Brain microvascular endothelial cell (primary cell): ENCODE results near the gene ROR2.

Experiments used
- DNase-seq: peaks from one replicate; pipeline ENCODE4 v3.0.0-alpha.2; 2020
- H3K27ac ChIP-seq: fragments of 250-450 bp; sonication (Bioruptor Pico); 2 replicates; pipeline ENCODE4 v1.5.1; 2020; ENCODE audit warnings: mild to moderate bottlenecking, moderate library complexity
- H3K27me3 ChIP-seq: fragments of 250-450 bp; sonication (Bioruptor Pico); replicated peaks from 2 replicates; pipeline ENCODE4 v1.5.1; 2020; ENCODE audit warnings: mild to moderate bottlenecking
- H3K36me3 ChIP-seq: fragments of 250-450 bp; sonication (Bioruptor Pico); replicated peaks from 2 replicates; pipeline ENCODE4 v1.5.1; 2020; ENCODE audit warnings: mild to moderate bottlenecking
- H3K4me3 ChIP-seq: 2 replicates; pipeline ENCODE4 v1.5.1; 2011; ENCODE audit warnings: low read depth, mild to moderate bottlenecking, control low read depth, low read length, moderate library complexity
- CTCF ChIP-seq: IDR thresholded peaks from 2 replicates; pipeline ENCODE4 v1.5.1; 2011; ENCODE audit warnings: low read depth, mild to moderate bottlenecking, moderate library complexity, low read length, control low read depth, inconsistent platforms; ENCODE audit errors: missing control alignments
- in situ Hi-C: cut with HindIII; loops from 2 replicates; pipeline ENCODE4 v1.10.0; 2017; ENCODE audit warnings: low sequenced_read_pairs, low pct_ligation_motif_present

Gene ROR2

DNA sequence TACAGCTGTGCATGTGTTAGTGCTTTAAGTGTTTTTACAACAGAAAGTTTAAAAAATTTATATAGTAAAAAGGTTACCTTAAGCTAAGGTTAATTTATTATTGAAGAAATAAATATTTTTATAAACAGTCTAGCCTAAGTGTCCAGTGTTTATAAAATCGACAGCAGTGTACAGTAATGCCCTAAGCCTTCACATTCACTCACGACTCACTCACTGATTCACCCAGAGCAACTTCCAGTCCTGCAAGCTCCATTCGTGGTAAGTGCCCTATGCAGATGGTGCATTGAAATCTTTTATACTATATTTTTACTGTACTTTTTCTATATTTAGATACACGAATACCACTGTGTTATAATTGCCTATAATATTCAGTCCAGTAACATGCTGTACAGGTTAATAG, 159.1 kb downstream of the ROR2 start:
- no peak for TF ChIP-seq CTCF
- in situ Hi-C loops: no loop called here
- H3K27ac ChIP-seq: no peak overlapping the region
- no peaks in the 10 kb centered on the region for H3K36me3 ChIP-seq
- H3K27me3 ChIP-seq: no peaks in the 10 kb centered on the region
- no peak for DNase-seq
- no peak overlapping the region for H3K4me3 ChIP-seq

DNA sequence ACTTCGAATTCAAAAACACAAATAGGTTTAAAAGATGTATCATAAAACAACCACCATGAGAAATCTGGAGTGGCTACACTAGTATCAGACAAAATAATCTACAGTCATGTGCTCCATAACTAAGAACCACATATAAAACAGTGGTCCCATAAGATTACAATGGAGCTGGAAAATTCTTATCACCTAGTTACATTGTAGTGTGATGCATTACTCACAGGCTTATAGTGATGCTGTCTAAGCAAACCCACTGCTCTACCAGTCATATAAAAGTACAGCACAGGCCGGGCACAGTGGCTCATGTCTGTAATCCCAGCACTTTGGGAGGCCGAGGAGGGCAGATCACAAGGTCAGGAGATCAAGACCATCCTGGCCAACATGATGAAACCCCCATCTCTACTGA, 160.1 kb downstream of the ROR2 start:
- Histone ChIP-seq H3K36me3 (no peaks in the 10 kb centered on the region), H3K27ac (no peak overlapping the region), H3K4me3 (no peak overlapping the region), H3K27me3 (no peaks in the 10 kb centered on the region)
- in situ Hi-C loops: no loop called here
- DNase-seq: no peak
- TF ChIP-seq CTCF: no peak

- Histone ChIP-seq H3K36me3 (no peaks in the 10 kb centered on the region), H3K4me3 (no peak overlapping the region), H3K27ac (no peak overlapping the region), H3K27me3 (no peaks in the 10 kb centered on the region)
- in situ Hi-C loops: no loop called here
- no peak for TF ChIP-seq CTCF
- no peak for DNase-seq
These were observed 162.1 kb downstream of the ROR2 start for GRCh38 chr9:91787931-91788330.

DNA sequence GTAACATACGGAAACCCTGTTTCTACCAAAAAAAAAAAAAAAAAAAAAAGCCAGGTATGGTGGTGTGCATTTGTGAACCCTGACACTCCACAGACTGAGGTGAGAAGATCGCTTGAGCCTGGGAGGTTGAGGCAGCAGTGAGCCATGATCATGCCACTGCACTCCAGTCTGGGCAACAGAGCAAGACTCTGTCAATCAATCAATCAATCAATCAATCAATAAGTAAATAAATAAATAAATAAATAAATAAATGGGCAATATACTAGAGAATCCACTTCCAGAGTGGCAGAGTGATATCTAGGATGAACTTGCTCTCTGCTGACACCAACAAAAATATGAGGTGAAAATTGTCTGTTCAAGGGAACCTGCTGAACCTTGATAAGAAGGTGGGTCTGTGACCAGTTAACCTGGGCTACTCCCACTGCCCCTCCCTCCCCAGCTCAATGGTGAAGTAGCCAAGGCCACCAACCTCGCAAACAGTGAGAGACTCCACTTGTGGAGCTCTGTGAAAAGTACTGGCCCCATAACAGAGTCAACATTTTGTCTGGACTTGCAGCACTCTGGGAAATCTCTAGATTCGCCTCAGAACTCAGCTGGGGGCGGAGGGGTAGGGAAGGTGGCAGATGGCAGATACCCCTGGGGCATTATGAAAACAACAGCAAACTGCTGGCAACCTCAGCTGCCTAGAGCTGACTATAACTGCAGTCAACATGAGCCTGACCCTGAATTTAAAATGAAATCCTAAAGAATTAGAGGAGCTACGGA, 163.7 kb downstream of the ROR2 start:
- in situ Hi-C loops: no loop called here
- no peak overlapping the region for H3K27ac ChIP-seq
- TF ChIP-seq CTCF: no peak
- no peak for DNase-seq
- H3K36me3 ChIP-seq: no peaks in the 10 kb centered on the region
- no peak overlapping the region for H3K4me3 ChIP-seq
- no peaks in the 10 kb centered on the region for H3K27me3 ChIP-seq

DNA sequence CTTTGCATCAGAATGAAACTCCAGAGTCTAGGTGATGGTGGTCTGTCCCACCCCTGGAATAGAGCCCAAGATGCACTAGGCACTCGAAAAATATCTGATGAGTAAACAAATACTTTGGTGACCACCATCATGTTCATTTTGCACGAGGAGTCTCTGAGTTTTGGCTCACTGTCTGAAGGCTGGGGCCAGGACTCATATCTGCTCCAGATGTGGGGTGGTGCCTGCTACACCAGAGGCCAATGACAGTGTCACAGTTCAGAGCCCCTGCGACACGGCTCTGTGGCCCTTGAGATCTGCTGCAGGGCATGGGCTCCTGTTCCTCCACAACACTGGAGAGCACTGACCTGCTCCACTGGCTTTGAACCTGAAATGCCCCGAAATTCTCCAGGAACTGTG, 164.6 kb downstream of the ROR2 start:
- Histone ChIP-seq H3K4me3 (no peak overlapping the region), H3K27me3 (no peaks in the 10 kb centered on the region), H3K27ac (no peak overlapping the region), H3K36me3 (no peaks in the 10 kb centered on the region)
- no peak for DNase-seq
- in situ Hi-C loops: no loop called here
- no peak for TF ChIP-seq CTCF
